Stimulated activated CD4-positive, alpha-beta T cell treated with anti-CD3 and anti-CD28 coated beads, Interleukin-4, amount 100 ng/mL, for 1 hour (primary cell): Measurements from ENCODE around the gene LRRC23.
"Not testable (repeated sequence)": the region's sequence is repeated elsewhere in the genome, so short reads cannot be mapped to it uniquely, and the experiment has no call there.

ENCODE experiments used
- DNase-seq: peaks from one replicate; pipeline ENCODE4 v3.0.0-alpha.2; 2020

Gene LRRC23

DNA sequence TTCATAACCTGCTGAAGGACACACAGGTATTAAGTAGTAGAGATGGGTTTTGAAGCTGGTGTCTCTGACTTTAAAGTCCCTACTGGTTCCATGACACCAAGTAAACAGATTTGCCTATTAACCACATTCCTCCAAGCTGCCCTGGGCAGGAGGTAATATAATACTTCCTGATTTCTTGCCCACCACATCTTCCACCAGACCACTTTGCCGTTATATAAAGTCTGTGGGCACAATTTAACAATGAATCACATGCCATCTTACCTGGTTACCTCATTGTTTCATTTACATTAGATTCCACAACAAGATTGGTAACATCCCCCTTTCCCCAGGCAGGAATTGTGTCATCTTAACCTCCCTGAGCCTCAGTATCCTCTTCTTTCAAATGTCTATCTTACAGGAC, 900 bp upstream of the LRRC23 start:
- no peak for DNase-seq

DNA sequence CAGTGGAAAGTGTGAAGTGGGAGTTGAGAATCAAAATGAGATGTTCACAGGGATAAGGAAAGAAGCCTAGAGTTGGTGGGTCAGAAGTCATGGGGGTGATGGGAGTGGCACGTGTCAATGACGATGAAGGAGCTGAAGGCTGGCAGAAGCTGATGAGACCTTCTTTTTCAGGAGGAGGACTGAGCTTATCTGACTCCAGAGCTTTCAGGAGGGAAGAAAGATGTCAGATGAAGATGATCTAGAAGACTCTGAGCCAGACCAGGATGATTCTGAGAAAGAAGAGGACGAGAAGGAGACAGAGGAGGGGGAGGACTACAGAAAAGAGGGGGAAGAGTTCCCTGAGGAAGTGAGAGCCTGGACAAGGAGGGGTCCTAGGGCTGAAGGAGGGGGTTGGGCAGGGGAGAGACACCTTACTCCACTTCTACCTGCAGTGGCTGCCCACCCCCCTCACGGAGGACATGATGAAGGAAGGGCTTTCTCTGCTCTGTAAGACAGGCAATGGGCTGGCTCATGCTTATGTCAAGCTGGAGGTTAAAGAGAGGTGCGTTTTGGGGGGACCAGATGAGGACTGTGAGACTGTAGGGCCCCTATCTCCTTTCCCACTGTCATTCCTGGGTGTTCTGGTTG, 905 bp downstream of the LRRC23 start:
- no peak for DNase-seq

DNA sequence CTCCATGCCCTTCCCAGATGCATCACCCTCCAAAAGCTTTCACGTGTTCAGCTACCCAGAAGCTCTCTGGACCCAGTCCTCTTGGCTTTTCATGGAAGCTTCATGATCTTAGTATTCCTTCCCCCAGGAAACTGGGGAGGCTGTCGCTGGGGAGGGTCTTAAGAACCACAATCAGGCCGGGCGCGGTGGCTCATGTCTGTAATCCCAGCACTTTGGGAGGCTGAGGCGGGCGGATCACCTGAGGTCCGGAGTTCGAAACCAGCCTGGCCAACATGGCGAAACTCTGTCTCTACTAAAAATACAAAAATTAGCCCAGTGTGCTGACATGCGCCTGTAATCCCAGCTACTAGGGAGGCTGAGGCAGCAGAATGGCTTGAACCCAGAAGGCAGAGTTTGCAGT, 3.5 kb downstream of the LRRC23 start:
- DNase-seq: not testable (repeated sequence)

DNA sequence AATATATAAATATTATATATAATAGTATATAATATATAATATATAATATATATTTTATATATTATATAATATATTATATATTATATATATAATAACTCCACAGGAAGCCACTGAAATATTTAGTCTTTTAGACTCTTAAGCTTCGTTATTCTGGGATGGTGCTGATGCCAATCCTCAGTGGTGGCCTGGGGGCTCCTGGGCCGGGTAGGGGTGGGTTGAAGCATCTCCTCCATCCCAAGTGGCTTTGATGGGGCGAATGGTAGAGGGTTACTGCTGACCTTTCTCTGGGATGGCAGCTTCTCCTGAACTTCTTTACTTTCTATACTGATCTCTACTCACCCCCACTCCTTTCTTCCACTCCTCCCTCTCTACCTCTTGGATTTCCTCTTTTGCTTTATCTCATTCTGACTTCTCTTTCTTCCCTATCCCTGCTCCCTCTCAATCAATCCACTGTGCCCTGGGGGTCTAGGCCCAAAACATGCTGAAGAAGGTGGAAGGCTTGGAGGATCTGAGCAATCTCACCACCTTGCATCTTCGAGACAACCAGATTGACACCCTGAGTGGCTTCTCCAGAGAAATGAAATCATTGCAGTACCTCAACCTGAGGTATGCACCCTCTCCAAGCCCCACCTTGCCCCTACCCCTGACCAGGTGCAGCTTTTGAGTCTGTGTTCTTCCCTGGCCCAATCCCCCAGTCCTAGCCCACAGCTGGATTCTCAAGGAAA, 5.0 kb downstream of the LRRC23 start:
- no peak for DNase-seq

DNA sequence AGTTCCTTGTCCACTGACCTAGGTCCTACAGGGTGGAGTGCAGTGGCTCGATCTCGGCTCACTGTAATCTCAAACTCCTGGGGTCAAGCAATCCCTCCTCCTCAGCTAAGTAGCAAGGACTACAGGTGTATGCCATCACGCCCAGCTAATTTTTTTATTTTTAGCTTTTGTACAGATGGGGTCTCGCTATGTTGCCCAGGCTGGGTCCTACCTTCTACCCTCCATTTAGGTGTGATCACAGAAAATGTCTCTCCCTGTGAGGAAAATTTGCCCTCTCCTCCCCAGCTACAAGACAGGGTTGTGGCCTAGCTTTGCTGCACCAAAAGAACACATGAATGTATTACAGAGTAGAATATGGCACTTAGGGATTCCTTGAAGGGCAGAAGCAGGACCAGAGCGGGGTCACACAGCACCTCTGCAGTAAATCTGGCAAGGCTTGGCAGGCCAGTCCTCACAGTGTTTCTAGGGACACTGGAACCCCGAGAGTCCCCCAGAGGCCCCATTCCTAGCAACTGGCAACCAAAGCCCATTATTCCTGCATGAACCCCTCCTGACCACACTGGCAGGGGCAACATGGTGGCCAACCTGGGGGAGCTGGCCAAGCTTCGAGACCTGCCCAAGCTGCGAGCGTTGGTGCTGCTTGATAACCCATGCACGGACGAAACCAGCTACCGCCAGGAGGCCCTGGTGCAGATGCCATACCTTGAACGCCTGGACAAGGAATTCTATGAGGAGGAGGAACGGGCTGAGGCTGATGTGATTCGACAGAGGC, 7.7 kb downstream of the LRRC23 start:
- no peak for DNase-seq

DNA sequence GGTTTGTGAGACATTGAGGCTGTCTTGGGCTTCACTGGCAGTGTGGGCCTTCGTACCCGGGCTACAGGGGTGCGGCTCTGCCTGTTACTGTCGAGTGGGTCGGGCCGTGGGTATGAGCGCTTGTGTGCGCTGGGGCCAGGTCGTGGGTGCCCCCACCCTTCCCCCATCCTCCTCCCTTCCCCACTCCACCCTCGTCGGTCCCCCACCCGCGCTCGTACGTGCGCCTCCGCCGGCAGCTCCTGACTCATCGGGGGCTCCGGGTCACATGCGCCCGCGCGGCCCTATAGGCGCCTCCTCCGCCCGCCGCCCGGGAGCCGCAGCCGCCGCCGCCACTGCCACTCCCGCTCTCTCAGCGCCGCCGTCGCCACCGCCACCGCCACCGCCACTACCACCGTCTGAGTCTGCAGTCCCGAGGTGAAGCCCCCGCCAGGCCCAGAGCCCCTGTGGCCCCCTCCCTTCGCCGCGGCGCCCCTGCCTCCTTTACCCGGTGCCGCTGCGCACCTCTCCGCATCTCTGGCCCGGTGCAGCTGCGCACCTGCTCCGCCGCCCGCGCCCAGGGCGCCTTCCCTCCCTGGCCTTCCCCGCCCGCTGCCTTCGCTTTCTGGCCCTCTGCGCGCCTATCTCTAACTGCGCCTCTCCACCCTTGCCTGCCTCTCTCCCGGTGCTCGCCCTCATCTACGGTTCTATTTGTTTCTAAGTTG, 9.8 kb downstream of the LRRC23 start, which contains the start of gene ENO2:
TSS of gene ENO2 (plus strand) at position 335 of the 701 bp plus-strand sequence. CDS start 1,253 bp downstream, outside the sequence.
- peak; percentile 84 for DNase-seq

DNA sequence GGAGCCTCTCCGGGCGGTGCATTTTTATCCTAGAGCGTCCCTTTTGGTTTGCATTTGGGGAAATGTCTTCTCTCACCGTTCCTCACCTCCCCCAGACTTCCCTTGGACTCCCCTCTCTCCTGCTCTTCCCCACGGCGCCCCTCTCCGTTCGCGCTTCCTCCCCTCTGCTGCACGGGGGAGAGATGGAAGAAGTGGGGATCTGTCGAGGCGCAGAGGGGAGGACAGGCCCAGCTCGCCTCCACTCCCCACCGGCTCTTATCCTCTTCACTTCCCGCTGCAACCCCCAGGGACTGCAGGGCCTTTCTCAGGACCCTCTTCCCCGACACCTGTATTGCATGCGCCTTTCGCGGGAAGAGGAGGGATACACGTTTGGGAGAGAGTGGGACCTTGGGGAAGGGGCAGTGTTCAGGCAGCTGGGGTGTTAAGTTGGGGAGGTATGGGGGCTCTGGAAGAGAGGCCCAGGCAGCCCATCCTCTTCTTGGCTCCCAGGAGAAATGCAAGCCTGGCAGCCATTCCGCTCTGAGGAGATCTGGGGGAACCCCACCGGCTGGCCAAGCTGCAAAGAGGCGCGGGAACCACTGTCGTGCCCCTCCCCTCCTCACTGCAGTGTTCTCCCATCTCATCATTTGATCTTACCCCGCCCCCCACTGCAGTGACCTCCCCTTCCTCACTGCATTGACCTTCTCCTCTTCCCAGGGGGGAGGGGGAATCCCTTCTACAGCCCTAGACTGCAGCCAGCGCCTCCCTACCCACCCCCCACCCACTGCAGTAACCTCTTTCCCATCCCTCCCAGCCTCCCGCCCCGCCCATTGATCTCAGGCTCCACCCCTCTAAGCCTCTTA, 10.5 kb downstream of the LRRC23 start:
- DNase-seq: no peak

DNA sequence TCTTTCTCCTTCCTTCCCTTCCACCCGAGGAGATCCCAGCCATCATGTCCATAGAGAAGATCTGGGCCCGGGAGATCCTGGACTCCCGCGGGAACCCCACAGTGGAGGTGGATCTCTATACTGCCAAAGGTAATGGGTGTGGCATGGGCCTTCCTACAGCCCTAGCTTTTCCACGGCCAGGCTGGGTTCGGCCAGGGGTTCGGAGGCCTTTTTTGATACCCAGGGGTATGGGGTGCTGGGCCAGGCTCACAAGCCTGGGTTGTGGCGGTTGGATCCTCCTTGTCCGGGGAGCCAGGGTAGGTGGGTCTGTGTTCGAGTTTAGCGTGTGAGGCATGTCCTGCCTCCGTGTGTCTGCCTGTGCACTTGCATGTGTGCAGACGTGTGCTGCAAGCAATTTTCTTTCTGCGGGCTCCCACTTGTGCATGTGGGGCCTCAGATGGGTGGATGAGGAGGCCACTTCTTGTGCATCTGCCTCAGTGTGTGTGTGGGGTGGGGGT, 11.2 kb downstream of the LRRC23 start:
- no peak for DNase-seq

DNA sequence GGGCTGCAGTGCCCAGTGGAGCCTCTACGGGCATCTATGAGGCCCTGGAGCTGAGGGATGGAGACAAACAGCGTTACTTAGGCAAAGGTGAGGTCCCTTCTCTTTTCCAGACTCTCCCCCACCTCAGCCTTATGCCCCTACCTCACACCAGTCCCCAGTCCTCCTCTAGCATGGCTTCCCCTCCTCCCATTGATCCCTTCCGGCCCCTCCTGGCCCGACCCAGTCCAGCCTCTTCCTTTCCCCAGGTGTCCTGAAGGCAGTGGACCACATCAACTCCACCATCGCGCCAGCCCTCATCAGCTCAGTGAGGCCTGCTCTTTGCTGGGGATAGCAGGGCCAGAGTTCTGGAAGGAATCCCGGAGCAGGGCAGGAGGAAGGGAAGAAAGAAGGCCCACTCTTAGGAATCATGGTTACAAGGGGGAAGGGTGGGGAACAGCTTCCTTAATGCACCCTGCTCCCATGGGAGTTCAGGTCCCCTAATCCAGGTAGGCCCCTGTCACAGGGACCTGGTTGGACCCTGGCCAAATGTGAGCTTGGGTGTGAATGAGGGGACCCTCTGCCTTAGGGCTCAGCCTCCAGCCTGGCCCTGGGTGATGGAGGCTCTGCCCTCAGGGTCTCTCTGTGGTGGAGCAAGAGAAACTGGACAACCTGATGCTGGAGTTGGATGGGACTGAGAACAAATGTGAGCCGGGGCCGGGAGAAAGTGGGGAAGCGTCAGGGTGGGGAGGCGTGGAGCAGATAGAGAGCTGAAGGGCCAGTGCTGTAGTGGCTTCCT, 12.0 kb downstream of the LRRC23 start:
- DNase-seq: no peak

DNA sequence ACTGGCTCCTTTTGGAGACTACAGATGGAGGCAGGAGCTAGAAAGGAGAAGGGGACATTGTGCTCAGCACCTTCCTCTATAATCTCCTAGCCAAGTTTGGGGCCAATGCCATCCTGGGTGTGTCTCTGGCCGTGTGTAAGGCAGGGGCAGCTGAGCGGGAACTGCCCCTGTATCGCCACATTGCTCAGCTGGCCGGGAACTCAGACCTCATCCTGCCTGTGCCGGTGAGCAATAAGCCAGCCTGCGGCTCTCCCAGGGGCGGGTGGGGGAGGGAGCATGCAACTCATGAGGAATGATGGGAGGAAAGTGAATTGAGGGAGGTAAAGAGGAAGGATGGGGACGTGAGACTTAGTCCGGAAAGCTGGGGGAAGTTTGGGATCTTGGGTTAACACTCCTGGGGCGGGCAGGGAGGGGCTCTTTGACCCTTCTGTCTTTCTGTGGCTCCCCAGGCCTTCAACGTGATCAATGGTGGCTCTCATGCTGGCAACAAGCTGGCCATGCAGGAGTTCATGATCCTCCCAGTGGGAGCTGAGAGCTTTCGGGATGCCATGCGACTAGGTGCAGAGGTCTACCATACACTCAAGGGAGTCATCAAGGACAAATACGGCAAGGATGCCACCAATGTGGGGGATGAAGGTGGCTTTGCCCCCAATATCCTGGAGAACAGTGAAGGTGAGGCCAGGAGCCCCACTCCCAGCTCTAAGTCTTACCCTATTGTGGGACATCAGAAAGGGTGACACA, 13.0 kb downstream of the LRRC23 start:
- DNase-seq: no peak

DNA sequence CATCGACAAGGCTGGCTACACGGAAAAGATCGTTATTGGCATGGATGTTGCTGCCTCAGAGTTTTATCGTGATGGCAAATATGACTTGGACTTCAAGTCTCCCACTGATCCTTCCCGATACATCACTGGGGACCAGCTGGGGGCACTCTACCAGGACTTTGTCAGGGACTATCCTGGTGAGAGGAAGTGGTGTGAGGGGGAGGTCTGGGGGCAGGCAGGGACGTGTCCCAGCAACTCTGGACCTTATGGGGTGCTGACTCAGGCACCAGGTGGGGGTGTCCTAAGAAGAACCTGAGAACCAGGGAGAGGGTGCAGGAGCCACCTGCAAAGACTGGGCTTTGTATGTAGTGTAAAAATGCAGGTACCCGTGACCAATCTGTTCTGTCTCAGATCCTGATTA, 15.0 kb downstream of the LRRC23 start:
- DNase-seq: no peak

DNA sequence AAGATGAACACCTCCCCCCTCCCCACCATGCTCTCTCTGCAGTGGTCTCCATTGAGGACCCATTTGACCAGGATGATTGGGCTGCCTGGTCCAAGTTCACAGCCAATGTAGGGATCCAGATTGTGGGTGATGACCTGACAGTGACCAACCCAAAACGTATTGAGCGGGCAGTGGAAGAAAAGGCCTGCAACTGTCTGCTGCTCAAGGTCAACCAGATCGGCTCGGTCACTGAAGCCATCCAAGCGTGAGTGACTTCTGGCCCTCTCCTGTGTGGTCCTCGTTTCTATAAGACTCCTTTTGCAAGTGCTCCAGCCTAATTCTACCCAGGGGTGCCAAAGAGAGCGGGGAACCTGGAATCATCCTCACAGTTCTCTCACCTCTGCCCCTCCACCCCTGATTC, 16.9 kb downstream of the LRRC23 start:
- no peak for DNase-seq

DNA sequence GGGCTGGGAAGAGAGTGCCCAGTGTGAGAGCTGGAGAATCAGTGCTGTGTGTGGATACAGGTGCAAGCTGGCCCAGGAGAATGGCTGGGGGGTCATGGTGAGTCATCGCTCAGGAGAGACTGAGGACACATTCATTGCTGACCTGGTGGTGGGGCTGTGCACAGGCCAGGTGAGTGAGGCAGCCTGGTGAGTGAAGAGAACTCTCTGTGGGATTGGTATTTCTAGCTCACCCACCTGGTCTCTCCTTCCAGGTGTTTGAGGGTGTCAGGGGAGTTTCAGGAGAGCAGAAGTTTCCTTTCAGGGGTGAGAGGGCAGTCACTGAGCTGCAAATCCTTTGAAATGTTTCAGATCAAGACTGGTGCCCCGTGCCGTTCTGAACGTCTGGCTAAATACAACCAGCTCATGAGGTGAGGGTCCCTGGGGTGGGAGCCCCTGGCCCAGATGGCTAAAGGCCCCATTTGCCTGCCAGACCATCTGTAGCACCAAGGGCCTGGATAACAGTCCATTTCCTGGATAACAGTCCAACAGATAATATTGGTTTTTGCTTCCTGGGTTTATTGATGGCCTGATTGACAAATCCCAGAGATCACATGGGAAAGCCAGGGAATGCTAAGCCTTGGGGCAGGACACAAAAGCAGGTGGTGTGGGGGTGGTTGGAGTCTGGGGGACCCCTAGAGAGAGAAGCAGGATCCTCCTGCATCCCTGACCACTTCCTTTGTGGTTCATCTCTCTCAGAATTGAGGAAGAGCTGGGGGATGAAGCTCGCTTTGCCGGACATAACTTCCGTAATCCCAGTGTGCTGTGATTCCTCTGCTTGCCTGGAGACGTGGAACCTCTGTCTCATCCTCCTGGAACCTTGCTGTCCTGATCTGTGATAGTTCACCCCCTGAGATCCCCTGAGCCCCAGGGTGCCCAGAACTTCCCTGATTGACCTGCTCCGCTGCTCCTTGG, 17.6 kb downstream of the LRRC23 start:
- no peak for DNase-seq

DNA sequence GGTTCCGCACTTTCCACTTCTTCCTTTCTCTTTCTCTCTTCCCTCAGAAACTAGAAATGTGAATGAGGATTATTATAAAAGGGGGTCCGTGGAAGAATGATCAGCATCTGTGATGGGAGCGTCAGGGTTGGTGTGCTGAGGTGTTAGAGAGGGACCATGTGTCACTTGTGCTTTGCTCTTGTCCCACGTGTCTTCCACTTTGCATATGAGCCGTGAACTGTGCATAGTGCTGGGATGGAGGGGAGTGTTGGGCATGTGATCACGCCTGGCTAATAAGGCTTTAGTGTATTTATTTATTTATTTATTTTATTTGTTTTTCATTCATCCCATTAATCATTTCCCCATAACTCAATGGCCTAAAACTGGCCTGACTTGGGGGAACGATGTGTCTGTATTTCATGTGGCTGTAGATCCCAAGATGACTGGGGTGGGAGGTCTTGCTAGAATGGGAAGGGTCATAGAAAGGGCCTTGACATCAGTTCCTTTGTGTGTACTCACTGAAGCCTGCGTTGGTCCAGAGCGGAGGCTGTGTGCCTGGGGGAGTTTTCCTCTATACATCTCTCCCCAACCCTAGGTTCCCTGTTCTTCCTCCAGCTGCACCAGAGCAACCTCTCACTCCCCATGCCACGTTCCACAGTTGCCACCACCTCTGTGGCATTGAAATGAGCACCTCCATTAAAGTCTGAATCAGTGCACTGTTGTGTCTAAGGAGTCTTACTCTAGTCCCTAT, 18.5 kb downstream of the LRRC23 start:
- no peak for DNase-seq

DNA sequence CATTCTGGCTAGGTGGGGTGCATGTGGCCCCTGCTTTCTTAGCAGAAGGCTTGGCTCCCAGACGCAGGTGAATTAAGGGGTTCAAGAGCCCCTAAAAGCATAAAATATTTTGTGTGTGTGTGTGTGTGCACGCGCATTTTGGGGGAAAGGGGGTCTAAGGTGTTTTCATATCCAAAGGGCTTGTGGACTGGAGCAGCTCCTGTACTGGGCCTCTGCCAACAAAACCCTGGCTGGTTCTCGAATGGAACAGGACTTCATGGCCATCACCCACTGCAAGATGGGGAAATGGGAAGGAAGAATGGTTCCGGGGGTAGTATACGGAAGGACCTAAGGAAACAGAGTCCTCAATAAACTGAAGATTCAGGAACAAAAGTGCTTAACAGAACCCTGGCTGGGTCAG, 19.2 kb downstream of the LRRC23 start:
- DNase-seq: no peak

DNA sequence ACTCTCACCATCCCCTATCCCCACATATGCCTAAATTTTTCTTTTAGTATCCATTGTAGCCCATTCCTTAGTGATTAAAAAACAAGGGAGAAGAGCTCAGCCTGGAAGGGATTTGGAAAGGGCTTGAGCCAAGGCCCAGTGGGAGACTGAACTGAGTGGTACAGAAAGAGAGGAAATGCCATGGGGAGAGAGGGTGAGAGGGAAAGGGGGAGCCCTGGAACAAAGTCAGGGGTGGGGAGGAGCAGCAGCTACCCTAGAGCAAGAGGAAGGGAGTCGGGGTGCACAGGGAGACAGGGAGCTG, 20.6 kb downstream of the LRRC23 start:
- no peak for DNase-seq

DNA sequence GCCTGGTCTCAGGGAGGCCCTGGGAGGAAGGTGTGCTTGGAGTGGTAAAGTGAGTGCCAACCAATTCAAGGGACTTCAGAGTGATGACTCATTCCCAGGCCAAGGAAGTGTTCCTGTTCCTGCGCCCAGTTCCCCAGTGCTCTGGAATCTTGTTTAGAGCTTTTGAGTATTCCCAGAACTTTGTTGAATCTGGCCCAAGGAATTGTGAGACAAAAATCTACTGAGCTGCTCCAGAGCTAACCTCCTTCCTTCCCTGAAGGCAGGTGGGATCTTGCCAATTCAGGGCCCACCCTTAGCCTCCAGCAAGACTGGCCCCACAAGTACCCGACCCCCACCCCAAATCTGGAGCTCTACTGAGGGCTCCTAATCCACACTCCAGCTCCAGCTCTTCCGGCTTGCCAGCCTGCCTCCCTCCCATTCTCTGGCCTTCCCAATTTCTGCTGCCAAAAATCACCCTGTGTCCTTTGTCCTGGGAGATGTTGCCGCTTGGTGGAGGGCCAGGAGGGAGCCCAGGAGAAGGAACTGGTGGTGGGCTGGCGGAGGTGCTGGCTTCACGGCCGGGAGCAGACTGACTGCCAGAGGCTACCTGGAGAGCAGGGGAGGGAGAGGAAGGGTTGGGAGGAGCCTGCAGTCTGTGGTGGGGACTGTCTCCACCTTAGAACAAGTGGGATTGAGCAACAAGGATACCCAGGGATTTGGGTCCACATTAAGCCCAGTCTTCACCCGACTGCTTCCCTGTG, 21.1 kb downstream of the LRRC23 start:
- DNase-seq: no peak

DNA sequence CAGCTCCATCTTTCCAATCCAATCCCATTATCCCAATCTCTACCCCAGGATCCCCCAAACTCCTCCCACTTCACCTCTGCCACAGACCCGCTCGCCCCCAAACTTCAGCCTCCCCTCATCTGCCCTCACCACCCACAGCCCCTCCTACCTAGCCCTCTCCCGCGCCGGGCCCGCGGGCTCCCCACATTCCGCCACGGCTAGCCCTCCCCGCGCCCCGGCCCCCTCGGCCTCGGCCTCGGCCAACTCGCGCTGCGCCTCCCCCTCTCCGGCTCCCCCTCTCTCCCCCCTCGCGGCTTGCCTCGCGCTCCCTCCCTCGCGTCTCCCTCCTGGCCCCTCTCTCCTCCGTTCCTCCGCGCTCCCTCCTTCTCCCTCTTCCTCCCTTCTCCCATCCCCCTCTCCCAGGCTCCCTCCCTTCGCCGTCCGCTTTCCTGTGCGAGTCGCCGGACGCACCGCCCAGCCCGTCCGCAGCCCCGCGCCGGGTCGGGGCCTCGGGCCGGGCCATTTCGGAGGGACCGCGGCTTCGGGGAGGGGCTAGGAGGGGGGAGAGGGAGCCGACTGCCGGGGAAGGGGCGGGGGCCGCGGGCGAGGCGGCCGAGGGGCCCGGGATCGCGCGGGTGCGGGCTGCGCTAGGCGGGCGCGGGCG, 22.9 kb downstream of the LRRC23 start, which contains the start of gene ATN1:
TSS of gene ATN1 (plus strand) at position 581 of the 643 bp plus-strand sequence. CDS start 6,043 bp downstream, outside the sequence.
- DNase-seq: peak; percentile 57
